ENCODE results near the gene TTYH1. TPM values are rescaled to one million over a fixed set of nuclear protein-coding genes. Genes with fewer than 3 reads are reported as not detected.
A peak's percentile ranks its signal among the peaks of the same experiment; 100 is the strongest.

Gene TTYH1
- total and polyA plus RNA-seq, 2 donors (not counting 1 experiment from before 2014, with no cell fraction given) = not detected

DNA sequence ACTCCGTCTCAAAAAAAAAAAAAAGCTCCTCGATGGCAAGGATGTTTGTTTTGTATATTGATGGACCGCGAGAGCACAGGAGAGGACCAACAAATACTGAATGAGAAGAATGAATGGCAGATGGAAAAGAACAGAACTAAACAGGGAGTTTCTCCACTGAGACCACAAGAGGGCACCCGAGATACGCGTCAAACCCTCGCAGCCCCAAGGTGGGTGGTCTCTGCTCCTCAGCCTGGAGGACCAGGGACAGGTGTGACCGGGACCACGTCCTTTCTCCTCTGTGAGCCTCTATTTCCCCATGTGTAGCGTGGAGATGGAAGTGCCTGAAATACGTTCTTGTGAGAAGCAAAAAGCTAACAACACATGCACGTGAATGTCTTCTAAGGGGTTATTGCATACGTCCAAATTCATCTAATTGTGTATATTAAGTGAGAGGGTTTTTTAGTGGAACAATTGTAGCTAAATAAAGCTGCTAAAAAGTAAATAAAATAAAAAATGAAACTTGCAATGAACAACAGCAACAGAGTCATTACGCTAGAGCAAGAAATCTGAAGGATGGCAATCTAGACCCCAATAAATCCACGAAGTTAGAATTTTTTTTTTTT, 66.2 kb downstream of the TTYH1 start:
- no peak overlapping the region for H3K4me2 ChIP-seq (ENCODE audit: extremely low read depth, insufficient read depth, low read length)
- H2AFZ ChIP-seq (ENCODE audit: low read length) = no peak overlapping the region
- no peak for TF ChIP-seq EZH2 (IDR thresholded peaks at IDR 0.05; ENCODE audit: low read length, missing control alignments)
- TF ChIP-seq, protein P1, sequence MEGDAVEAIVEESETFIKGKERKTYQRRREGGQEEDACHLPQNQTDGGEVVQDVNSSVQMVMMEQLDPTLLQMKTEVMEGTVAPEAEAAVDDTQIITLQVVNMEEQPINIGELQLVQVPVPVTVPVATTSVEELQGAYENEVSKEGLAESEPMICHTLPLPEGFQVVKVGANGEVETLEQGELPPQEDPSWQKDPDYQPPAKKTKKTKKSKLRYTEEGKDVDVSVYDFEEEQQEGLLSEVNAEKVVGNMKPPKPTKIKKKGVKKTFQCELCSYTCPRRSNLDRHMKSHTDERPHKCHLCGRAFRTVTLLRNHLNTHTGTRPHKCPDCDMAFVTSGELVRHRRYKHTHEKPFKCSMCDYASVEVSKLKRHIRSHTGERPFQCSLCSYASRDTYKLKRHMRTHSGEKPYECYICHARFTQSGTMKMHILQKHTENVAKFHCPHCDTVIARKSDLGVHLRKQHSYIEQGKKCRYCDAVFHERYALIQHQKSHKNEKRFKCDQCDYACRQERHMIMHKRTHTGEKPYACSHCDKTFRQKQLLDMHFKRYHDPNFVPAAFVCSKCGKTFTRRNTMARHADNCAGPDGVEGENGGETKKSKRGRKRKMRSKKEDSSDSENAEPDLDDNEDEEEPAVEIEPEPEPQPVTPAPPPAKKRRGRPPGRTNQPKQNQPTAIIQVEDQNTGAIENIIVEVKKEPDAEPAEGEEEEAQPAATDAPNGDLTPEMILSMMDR (conservative IDR thresholded peaks at IDR 0.05 in 1 of 2, IDR thresholded peaks at IDR 0.05 in 1 of 2; ENCODE audit: low read depth in 1 of 2, low read length in 2 of 2) = peak; percentile 74 to 81

GRCh38 chr19:54482889-54483288, 67.6 kb downstream of the TTYH1 start:
- H3K4me1 ChIP-seq (ENCODE audit: control insufficient read depth, extremely low read depth, insufficient read depth, low read length) = no peaks in the 10 kb centered on the region
- H3K27ac ChIP-seq (ENCODE audit: insufficient read depth, low read length) = no peak overlapping the region
- no peaks in the 10 kb centered on the region for H3K9me3 ChIP-seq (ENCODE audit: control insufficient read depth, insufficient read depth, low read depth, low read length)
- H3K79me2 ChIP-seq (ENCODE audit: control insufficient read depth, insufficient read depth, low read length) = no peaks in the 10 kb centered on the region
- no peak overlapping the region for H3K9ac ChIP-seq (ENCODE audit: insufficient read depth, low read length)
- no peaks in the 10 kb centered on the region for H4K20me1 ChIP-seq (ENCODE audit: control insufficient read depth, extremely low read depth, insufficient read depth, low read length)
- H3K36me3 ChIP-seq (ENCODE audit: control insufficient read depth, insufficient read depth, low read length) = no peaks in the 10 kb centered on the region
- no peaks in the 10 kb centered on the region for H3K27me3 ChIP-seq (ENCODE audit: control insufficient read depth, insufficient read depth, low read length)
- H3K4me2 ChIP-seq (ENCODE audit: extremely low read depth, insufficient read depth, low read length) = no peak overlapping the region
- H2AFZ ChIP-seq (ENCODE audit: low read length) = no peak overlapping the region
- TF ChIP-seq EZH2 (IDR thresholded peaks at IDR 0.05; ENCODE audit: low read length, missing control alignments) = no peak
- TF ChIP-seq, protein P1 (conservative IDR thresholded peaks at IDR 0.05 in 1 of 2, IDR thresholded peaks at IDR 0.05 in 1 of 2; ENCODE audit: low read depth in 1 of 2, low read length in 2 of 2) = no peak
- no peak for DNase-seq (ENCODE audit: low read depth in 2 of 2)
- H3K4me3 ChIP-seq (replicated peaks in 1 of 4; ENCODE audit: control extremely low read depth in 1 of 4, insufficient read depth in 1 of 4, low read depth in 3 of 4, low read length in 4 of 4) = no peak overlapping the region

More for the DNA sequence above, 66.2 kb downstream of the TTYH1 start:
- Histone ChIP-seq H3K27me3 (ENCODE audit: control insufficient read depth, insufficient read depth, low read length) (no peaks in the 10 kb centered on the region), H3K9ac (ENCODE audit: insufficient read depth, low read length) (no peak overlapping the region), H3K36me3 (ENCODE audit: control insufficient read depth, insufficient read depth, low read length) (no peaks in the 10 kb centered on the region), H3K27ac (ENCODE audit: insufficient read depth, low read length) (no peak overlapping the region), H4K20me1 (ENCODE audit: control insufficient read depth, extremely low read depth, insufficient read depth, low read length) (no peaks in the 10 kb centered on the region), H3K4me1 (ENCODE audit: control insufficient read depth, extremely low read depth, insufficient read depth, low read length) (no peaks in the 10 kb centered on the region), H3K9me3 (ENCODE audit: control insufficient read depth, insufficient read depth, low read depth, low read length) (no peaks in the 10 kb centered on the region), H3K79me2 (ENCODE audit: control insufficient read depth, insufficient read depth, low read length) (no peaks in the 10 kb centered on the region), H3K4me3 (replicated peaks in 1 of 4; ENCODE audit: control extremely low read depth in 1 of 4, insufficient read depth in 1 of 4, low read depth in 3 of 4, low read length in 4 of 4) (no peak overlapping the region)
- DNase-seq (ENCODE audit: low read depth in 2 of 2) = peak in 1 of 2 donors; percentile 48

DNA sequence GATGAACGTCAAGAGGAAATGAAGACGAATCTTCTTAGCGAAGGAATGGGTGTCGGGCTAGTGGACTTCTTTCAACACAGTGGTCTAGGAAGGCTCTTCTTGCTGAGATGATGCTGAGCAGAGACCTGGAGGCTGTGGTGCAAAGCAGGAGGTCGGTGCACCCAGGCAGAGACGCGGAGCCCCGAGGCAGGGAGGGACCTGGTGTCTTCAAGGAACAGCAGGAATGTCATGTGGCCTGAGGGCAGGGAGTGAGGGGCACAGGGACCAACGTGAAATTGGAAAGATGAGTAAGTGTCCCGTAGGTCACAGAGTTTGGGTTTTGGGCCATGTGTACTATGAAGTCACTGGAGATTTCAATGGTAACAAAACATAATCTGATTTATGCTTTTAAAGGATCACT, 69.2 kb downstream of the TTYH1 start:
- Histone ChIP-seq H3K4me3 (replicated peaks in 1 of 4; ENCODE audit: control extremely low read depth in 1 of 4, insufficient read depth in 1 of 4, low read depth in 3 of 4, low read length in 4 of 4) (no peak overlapping the region), H2AFZ (ENCODE audit: low read length) (no peak overlapping the region), H3K9ac (ENCODE audit: insufficient read depth, low read length) (no peak overlapping the region), H3K27me3 (ENCODE audit: control insufficient read depth, insufficient read depth, low read length) (no peaks in the 10 kb centered on the region), H3K4me1 (ENCODE audit: control insufficient read depth, extremely low read depth, insufficient read depth, low read length) (no peaks in the 10 kb centered on the region), H3K4me2 (ENCODE audit: extremely low read depth, insufficient read depth, low read length) (no peak overlapping the region), H4K20me1 (ENCODE audit: control insufficient read depth, extremely low read depth, insufficient read depth, low read length) (no peaks in the 10 kb centered on the region), H3K79me2 (ENCODE audit: control insufficient read depth, insufficient read depth, low read length) (no peaks in the 10 kb centered on the region), H3K36me3 (ENCODE audit: control insufficient read depth, insufficient read depth, low read length) (no peaks in the 10 kb centered on the region), H3K9me3 (ENCODE audit: control insufficient read depth, insufficient read depth, low read depth, low read length) (no peaks in the 10 kb centered on the region), H3K27ac (ENCODE audit: insufficient read depth, low read length) (no peak overlapping the region)
- no peak for DNase-seq (ENCODE audit: low read depth in 2 of 2)
- no peak for TF ChIP-seq EZH2 (IDR thresholded peaks at IDR 0.05; ENCODE audit: low read length, missing control alignments)
- TF ChIP-seq, protein P1 (conservative IDR thresholded peaks at IDR 0.05 in 1 of 2, IDR thresholded peaks at IDR 0.05 in 1 of 2; ENCODE audit: low read depth in 1 of 2, low read length in 2 of 2) = no peak

All from fibroblast of lung (primary cell).